Stimulated activated naive CD8-positive, alpha-beta T cell treated with anti-CD3 and anti-CD28 coated beads, Interleukin-15, Interleukin-2, amounts not matched to agents 100 U/mL and 50 U/mL, for 24 hours (primary cell): ENCODE results near the gene HFE.
"Not testable (repeated sequence)": the region's sequence is repeated elsewhere in the genome, so short reads cannot be mapped to it uniquely, and the experiment has no call there.

Source experiments
- ATAC-seq: fragments of 150-1000 bp; cut with Tn5 transposase; one replicate; pipeline ENCODE4 v1.10.0; 2021
- DNase-seq: peaks from one replicate; pipeline ENCODE4 v3.0.0; 2021

The HFE gene

GRCh38 chr6:26109772-26110171, 22.5 kb downstream of the HFE start:
- DNase-seq, result no peak
- no peak for ATAC-seq

DNA sequence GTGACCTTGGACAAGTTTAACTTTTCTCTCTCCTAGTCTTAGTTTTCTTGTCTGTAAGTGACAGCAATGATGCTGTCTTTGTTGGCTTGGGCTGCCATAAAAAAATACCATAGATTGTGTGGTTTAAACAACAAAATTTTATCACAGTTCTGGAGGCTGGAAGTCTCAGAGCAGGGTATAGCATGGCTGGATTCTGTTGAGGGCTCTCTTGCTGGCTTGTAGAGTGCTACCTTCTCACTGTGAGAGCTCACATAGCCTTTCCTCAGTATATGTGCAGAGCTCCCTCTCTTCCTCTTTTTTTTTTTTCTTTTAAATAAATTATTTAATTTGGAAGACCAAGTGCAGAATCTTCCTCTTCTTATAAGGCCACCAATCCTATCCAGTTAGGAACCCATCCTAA, 26.3 kb downstream of the HFE start:
- DNase-seq, result no peak
- ATAC-seq, result no peak

GRCh38 chr6:26115226-26115625, 28.0 kb downstream of the HFE start:
- DNase-seq (no peak), ATAC-seq (no peak)

GRCh38 chr6:26116267-26116666, 29.0 kb downstream of the HFE start:
- no peak for ATAC-seq

DNA sequence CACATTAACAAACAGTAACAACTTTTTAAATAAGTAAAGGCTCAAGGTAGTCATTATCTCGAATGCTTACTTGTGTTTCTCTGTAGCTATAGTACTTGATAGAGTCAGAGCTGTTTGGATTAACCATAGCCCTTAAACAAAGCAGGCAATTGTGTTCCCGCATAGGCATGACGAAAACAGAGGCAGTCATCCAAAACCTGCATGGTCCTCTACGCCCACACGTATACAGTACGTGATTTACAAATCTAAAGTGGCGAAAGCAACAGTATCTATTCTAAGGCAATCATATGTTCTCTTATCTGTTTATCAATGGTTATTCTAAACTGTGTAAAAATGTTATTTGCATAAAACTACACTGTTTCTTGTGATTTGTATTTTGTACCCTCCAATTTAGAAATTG, 31.8 kb downstream of the HFE start:
- ATAC-seq, result no peak
- no peak for DNase-seq

More at GRCh38 chr6:26116267-26116666, 29.0 kb downstream of the HFE start:
- DNase-seq, result no peak

DNA sequence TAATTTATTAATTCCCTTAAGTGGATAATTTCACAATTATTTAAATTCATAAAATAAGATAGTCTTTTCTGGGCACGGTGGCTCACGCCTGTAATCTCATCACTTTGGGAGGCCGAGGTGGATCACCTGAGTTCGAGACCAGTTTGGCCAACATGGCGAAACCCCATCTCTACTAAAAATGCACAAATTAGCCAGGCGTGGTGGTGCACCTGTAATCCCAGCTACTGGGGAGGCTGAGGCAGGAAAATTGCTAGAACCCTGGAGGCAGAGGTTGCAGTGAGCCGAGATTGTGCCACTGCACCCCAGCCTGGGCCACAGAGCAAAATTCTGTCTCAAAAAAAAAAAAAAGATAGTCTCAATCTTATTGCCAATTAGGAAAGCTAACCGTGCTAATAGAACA, 32.9 kb downstream of the HFE start:
- not testable (repeated sequence) for DNase-seq, ATAC-seq

- no peak for ATAC-seq
- DNase-seq, result no peak
Observed at GRCh38 chr6:26120807-26121140, 33.5 kb downstream of the HFE start.

- no peak for ATAC-seq
- no peak for DNase-seq
Observed at GRCh38 chr6:26121141-26122004, 34.1 kb downstream of the HFE start.

DNA sequence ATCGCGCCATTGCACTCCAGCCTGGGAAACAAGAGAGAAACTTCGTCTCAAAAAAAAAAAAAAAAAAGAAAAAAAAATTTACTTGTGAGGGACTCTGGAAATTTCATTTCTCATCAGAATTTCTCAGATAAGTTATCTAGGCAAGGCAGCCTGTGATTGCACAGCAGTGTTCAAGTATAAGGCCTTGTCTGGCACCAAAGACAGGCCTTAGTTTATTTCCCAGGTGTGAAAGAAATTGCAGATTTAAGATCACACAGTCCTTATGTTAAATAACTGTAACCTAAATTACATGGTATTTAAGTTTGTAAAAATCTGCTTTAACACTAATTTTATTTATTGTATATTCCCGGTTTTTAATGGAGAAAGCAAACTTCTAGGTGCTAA, 34.8 kb downstream of the HFE start:
- DNase-seq (no peak), ATAC-seq (no peak)

- DNase-seq, result no peak
- ATAC-seq, result no peak
Observed at GRCh38 chr6:26122402-26122792, 35.2 kb downstream of the HFE start.

GRCh38 chr6:26122793-26123674, 35.8 kb downstream of the HFE start:
- peak; percentile 92 for DNase-seq
- ATAC-seq, result peak; percentile 62

- ATAC-seq (no peak), DNase-seq (peak; percentile 77)
Observed at GRCh38 chr6:26123675-26123946, 36.4 kb downstream of the HFE start.

DNA sequence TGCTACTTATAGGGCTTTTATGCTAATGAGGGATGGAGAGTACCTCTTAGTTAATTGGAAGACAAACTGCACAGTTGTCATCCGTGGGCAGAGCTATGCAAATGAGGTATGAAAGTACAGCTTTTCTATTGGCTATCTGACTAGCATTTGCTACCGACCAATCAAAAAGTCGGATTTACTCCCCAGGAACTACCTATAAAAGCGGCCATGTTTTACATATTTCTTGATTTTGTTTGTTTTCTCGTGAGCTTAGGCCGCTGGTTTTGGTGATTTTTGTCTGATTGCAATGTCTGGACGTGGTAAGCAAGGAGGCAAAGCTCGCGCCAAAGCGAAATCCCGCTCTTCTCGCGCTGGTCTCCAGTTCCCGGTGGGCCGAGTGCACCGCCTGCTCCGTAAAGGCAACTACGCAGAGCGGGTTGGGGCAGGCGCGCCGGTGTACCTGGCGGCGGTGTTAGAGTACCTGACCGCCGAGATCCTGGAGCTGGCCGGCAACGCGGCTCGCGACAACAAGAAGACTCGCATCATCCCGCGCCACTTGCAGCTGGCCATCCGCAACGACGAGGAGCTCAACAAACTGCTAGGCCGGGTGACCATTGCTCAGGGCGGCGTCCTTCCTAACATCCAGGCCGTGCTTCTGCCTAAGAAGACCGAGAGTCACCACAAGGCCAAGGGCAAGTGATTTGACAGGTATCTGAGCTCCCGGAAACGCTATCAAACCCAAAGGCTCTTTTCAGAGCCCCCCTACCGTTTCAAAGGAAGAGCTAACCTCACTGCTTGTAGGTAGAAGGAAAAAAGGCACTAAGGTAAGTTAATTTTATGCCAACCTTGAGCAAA, 36.9 kb downstream of the HFE start:
- DNase-seq (peak; percentile 76), ATAC-seq (peak; percentile 82)

DNA sequence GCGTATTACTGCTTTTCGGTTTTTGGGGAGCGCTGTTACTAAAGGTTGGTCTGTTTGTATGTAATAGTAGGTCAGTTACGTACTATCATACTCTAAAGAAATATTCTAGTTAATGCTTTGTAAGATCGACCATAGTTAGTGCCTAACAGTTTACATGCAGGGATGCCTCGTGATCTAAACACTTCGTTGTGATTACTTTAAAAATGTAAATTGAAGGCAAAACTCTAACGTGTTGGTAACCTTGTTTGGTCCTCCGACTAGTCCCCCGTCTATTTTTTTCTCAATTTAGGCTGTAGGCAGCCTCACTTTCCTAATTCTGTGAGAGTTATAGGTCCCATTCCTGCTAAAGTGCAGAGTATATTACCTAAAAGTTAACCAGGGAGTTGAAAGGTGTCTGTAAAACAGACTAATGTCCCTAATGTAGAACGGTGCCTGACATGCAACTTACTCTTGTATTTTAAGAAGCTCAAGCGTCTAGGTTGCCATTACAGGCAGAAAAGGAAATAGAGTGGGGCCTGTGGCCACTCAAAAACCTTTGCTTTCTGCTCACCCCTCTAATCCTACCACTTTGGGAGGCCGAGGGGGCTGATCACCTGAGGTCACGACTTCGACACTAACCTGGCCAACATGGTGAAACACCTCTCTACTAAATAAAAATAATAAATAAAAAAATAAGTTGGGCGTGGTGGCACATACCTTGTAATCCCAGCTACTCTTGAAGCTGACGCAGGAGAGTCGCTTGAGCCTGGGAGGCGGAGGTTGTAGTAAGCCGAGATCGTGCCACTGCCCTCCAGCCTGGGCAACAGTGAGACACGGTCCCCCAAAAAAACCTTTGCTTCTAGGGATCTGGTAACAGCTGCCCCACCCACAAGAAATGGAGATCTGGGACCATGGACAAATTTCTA, 37.8 kb downstream of the HFE start:
- DNase-seq (peak; percentile 25), ATAC-seq (no peak)

GRCh38 chr6:26126394-26127235, 39.4 kb downstream of the HFE start:
- DNase-seq (no peak), ATAC-seq (no peak)

DNA sequence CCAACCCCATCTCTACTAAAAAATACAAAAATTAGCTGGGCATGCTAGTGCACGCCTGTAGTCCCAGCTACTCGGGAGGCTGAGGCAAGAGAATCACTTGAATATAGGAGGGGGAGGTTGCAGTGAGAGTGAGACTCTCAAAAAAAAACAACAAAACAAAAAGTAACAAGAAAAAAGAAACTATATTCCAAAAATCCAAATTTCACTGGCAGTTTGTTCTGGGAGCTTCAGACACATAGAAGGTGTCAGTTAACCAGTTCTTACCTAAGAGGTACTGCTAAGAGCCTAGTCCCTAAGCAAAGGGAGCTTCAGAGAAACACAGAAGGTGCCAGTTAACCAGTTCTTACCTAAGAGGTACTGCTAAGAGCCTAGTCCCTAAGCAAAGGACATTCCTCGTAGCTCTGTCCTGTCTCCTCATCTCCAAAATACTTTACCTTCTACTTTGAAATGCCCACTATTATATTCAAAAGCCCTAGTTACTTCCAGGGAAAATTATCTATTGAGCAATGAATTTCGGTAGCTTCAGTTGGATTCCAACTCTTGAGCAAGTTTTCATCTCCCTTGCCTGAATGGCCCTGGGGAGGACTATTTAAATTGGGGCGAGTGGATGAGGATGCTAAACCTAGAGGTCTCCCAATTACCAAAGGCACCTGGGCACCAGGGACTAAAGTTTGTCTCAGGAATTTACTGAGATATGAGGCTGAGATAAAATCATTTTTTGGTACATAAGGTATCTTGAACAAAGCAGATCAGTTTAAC, 41.0 kb downstream of the HFE start:
- DNase-seq (no peak), ATAC-seq (no peak)

GRCh38 chr6:26129656-26130055, 42.4 kb downstream of the HFE start:
- ATAC-seq, result no peak
- DNase-seq, result no peak

- DNase-seq (no peak), ATAC-seq (no peak)
Observed at GRCh38 chr6:26130581-26131249, 43.5 kb downstream of the HFE start.

GRCh38 chr6:26131618-26132017, 44.4 kb downstream of the HFE start:
- DNase-seq (no peak), ATAC-seq (no peak)
